OCI-LY7 (cell line): ENCODE results near the gene MAML3.

Experiments
- EZH2phosphoT487 ChIP-seq: fragments of 200-600 bp; sonication (generic); IDR thresholded peaks from 2 replicates; pipeline ENCODE4 v1.6.1; 2018; ENCODE audit warnings: low read depth, borderline replicate concordance, mild to moderate bottlenecking, mixed run types, antibody characterized with exemption, low read length, moderate library complexity, mixed read lengths
- TF ChIP-seq, protein P1 (sequence below): fragments of 200-600 bp; sonication (generic); conservative IDR thresholded peaks from 2 replicates; pipeline ENCODE4 v1.5.1; 2014; ENCODE audit warnings: mild to moderate bottlenecking, antibody characterized with exemption, low read length, moderate library complexity, mixed read lengths

DNA sequence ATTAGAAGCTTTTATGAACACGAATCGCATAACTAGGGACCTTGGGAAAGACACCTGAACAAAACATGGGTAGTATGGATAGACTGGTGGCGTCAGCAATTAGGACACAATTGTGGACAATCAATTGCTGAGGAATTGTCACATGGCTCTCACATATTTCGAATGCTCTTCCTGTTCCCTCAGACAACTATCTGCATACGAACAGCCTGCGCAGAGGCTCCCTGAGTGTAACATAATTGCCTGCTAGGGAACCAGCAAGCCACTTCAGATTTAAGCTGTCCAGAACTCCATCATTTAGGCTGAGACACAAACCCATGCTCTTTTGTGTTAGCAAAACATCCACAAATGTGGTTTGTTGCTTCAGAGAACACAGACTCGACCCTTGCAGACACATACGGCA is 327.6 kb downstream of the MAML3 start:
- TF ChIP-seq, protein P1, sequence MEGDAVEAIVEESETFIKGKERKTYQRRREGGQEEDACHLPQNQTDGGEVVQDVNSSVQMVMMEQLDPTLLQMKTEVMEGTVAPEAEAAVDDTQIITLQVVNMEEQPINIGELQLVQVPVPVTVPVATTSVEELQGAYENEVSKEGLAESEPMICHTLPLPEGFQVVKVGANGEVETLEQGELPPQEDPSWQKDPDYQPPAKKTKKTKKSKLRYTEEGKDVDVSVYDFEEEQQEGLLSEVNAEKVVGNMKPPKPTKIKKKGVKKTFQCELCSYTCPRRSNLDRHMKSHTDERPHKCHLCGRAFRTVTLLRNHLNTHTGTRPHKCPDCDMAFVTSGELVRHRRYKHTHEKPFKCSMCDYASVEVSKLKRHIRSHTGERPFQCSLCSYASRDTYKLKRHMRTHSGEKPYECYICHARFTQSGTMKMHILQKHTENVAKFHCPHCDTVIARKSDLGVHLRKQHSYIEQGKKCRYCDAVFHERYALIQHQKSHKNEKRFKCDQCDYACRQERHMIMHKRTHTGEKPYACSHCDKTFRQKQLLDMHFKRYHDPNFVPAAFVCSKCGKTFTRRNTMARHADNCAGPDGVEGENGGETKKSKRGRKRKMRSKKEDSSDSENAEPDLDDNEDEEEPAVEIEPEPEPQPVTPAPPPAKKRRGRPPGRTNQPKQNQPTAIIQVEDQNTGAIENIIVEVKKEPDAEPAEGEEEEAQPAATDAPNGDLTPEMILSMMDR, result no peak
- no peak for TF ChIP-seq EZH2phosphoT487
